ENCODE results near the gene TMEFF2. TPM values are rescaled to one million over a fixed set of nuclear protein-coding genes. Genes with fewer than 3 reads are reported as not detected.

The TMEFF2 gene
- total RNA-seq, 6 experiments from 2014 or later = 0.18 to 0.25 (median 0.22) TPM; not detected in 3

GRCh38 chr2:191917967-191918651 lies 276.6 kb downstream of the TMEFF2 start:
- Mint-ChIP-seq H3K4me3 (no peak overlapping the region), H3K27ac (no peak overlapping the region)
- no peak for DNase-seq

DNA sequence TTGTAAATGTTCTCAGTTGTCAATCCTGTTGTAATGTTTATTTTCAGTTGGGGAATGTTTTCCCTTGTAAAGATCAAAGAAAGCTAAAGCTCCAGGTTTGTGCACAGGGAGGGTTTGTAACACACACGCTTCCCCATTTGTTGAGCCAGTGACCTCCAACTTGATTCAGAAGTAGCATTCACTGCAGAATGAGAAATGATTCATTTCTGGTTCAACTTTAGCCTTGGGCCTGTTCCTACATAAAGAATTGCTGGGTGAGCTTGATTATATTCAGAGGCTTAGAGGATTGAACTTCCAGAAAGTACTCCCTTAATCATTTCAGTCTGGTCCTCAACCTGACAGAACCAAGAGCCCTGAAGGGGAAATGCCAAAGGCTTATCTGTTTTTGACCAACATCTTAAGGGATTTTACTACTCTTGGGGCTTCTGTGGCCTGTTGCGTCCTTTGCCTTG lies 277.3 kb downstream of the TMEFF2 start:
- no peaks in the 10 kb centered on the region for H3K36me3 Mint-ChIP-seq (ENCODE audit: low read depth)
- peaks cover 14% of the 10 kb centered on the region for H3K4me1 Mint-ChIP-seq (ENCODE audit: low read depth)
- no peak overlapping the region for H3K27ac Mint-ChIP-seq
- H3K9me3 Mint-ChIP-seq = no peaks in the 10 kb centered on the region
- H3K27me3 Mint-ChIP-seq (ENCODE audit: insufficient read depth) = peaks cover 1% of the 10 kb centered on the region; the same call in 1 of the 2 replicates
- TF ChIP-seq, protein P1, sequence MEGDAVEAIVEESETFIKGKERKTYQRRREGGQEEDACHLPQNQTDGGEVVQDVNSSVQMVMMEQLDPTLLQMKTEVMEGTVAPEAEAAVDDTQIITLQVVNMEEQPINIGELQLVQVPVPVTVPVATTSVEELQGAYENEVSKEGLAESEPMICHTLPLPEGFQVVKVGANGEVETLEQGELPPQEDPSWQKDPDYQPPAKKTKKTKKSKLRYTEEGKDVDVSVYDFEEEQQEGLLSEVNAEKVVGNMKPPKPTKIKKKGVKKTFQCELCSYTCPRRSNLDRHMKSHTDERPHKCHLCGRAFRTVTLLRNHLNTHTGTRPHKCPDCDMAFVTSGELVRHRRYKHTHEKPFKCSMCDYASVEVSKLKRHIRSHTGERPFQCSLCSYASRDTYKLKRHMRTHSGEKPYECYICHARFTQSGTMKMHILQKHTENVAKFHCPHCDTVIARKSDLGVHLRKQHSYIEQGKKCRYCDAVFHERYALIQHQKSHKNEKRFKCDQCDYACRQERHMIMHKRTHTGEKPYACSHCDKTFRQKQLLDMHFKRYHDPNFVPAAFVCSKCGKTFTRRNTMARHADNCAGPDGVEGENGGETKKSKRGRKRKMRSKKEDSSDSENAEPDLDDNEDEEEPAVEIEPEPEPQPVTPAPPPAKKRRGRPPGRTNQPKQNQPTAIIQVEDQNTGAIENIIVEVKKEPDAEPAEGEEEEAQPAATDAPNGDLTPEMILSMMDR (IDR thresholded peaks at IDR 0.05) = no peak
- H3K4me3 Mint-ChIP-seq = no peak overlapping the region
- no peak for DNase-seq

More at GRCh38 chr2:191917967-191918651, 276.6 kb downstream of the TMEFF2 start:
- TF ChIP-seq, protein P1 (IDR thresholded peaks at IDR 0.05) = no peak
- peaks cover 14% of the 10 kb centered on the region for H3K4me1 Mint-ChIP-seq (ENCODE audit: low read depth)
- peaks cover 1% of the 10 kb centered on the region; the same call in 1 of the 2 replicates for H3K27me3 Mint-ChIP-seq (ENCODE audit: insufficient read depth)
- no peaks in the 10 kb centered on the region for H3K36me3 Mint-ChIP-seq (ENCODE audit: low read depth)
- peaks cover 3% of the 10 kb centered on the region; the same call in 1 of the 2 replicates for H3K9me3 Mint-ChIP-seq

GRCh38 chr2:191916826-191917225 lies 277.9 kb downstream of the TMEFF2 start:
- H3K27ac Mint-ChIP-seq = no peak overlapping the region

GRCh38 chr2:191915750-191916149 lies 279.0 kb downstream of the TMEFF2 start:
- Mint-ChIP-seq H3K4me1 (ENCODE audit: low read depth) (peaks cover 15% of the 10 kb centered on the region), H3K27ac (no peak overlapping the region), H3K27me3 (ENCODE audit: insufficient read depth) (peaks cover 1% of the 10 kb centered on the region; the same call in 1 of the 2 replicates), H3K9me3 (no peaks in the 10 kb centered on the region), H3K4me3 (no peak overlapping the region), H3K36me3 (ENCODE audit: low read depth) (no peaks in the 10 kb centered on the region)
- no peak for DNase-seq
- TF ChIP-seq, protein P1 (IDR thresholded peaks at IDR 0.05) = no peak

More at GRCh38 chr2:191916826-191917225, 277.9 kb downstream of the TMEFF2 start:
- Mint-ChIP-seq H3K27me3 (ENCODE audit: insufficient read depth) (peaks cover 1% of the 10 kb centered on the region; the same call in 1 of the 2 replicates), H3K36me3 (ENCODE audit: low read depth) (no peaks in the 10 kb centered on the region), H3K4me3 (no peak overlapping the region), H3K9me3 (no peaks in the 10 kb centered on the region), H3K4me1 (ENCODE audit: low read depth) (peaks cover 14% of the 10 kb centered on the region)
- DNase-seq = no peak
- TF ChIP-seq, protein P1 (IDR thresholded peaks at IDR 0.05) = no peak

GRCh38 chr2:191913796-191914195 lies 280.9 kb downstream of the TMEFF2 start:
- Mint-ChIP-seq H3K36me3 (ENCODE audit: low read depth) (no peaks in the 10 kb centered on the region), H3K27ac (no peak overlapping the region), H3K4me1 (ENCODE audit: low read depth) (peaks cover 22% of the 10 kb centered on the region), H3K27me3 (ENCODE audit: insufficient read depth) (peaks cover 1% of the 10 kb centered on the region; the same call in 1 of the 2 replicates), H3K4me3 (no peak overlapping the region), H3K9me3 (no peaks in the 10 kb centered on the region)
- no peak for DNase-seq
- TF ChIP-seq, protein P1 (IDR thresholded peaks at IDR 0.05) = no peak
